ENCODE measurements around the gene PPAN.

The PPAN gene

GRCh38 chr19:10139952-10140351 is 33.8 kb downstream of the PPAN start:
- DNase-seq (ENCODE audit: low read depth, low spot score) = no peak

DNA sequence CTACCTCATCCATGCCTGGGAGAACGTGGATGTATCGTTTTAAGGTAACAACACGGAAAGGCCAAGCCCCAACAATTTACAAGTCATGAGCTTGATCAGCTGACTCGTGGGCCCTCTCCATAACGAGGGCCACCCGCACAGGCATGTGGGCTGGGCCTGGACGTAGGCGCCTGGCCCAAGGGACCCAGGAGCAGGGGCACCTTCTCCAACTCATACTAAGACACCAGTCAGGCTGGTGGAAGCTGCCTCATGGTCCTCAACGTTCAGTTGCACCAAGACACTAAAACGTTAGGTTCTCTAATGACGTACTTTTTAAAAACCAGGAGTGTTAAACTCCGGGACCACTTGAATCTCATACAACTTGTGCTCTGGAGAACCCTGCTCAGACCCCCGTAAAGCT is 35.3 kb downstream of the PPAN start:
- no peak for DNase-seq (ENCODE audit: low read depth, low spot score)

- no peak for DNase-seq (ENCODE audit: low read depth, low spot score)
These were observed 35.8 kb downstream of the PPAN start for GRCh38 chr19:10141973-10142372.

- DNase-seq (ENCODE audit: low read depth, low spot score) = no peak
These were observed 36.7 kb downstream of the PPAN start for GRCh38 chr19:10142701-10143375.

DNA sequence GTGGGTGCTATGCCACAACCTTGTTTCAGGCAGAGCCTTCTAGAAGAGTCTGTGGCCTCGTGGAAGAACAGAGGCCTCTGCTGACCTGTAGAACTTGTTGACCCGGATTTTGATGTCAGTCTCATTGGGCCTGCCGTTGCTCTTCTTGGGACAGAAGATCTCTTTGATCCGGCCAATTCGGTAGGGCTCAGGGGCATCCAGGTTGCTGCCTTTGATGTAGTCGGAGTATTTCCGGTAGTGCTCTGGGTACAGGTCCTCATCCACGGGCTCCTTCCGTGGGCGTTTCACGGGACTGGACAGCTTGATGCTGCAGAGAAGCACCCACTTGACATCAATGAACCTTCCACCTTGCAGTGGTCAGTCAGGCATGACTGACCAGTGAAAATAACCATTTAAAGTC is 37.5 kb downstream of the PPAN start:
- no peak for DNase-seq (ENCODE audit: low read depth, low spot score)

DNA sequence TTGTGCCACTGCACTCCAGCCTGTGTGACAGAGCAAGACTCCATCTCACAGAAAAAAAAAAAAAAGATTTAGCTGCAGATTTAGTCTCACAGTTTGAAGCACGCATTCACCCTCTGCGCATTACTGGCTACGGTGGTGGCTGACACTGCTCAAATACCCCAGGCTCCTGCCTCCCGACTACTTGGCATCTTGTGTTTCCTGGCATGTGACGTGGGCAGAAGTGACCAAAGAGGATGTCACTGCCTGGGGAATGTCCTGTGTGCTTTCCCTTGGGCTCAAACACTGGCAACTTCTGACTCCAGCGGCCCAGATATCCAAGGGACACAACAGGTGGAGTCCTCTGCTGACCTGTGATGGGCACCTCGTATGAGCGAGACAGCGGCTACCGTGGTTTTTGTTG is 38.2 kb downstream of the PPAN start:
- no peak for DNase-seq (ENCODE audit: low read depth, low spot score)

DNA sequence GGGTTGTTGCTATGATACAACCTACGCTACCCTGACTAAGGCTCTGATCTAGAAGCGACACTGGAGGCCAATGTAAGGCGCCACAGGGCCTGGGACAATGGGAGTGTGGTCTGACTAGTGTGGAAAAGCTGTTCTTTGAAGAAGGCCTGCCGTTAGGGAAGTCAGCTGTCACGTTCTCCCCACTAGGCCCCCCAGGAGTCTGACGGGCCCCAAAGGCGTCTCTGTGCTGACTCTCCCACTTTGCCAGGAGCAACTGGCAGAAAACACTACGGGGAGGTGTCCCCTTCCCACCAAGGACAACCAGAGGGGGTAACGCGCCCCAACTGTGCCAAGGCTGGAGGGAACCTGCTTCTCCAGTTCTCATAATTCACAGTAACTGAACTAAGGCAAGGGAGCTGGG is 38.9 kb downstream of the PPAN start:
- no peak for DNase-seq (ENCODE audit: low read depth, low spot score)

DNA sequence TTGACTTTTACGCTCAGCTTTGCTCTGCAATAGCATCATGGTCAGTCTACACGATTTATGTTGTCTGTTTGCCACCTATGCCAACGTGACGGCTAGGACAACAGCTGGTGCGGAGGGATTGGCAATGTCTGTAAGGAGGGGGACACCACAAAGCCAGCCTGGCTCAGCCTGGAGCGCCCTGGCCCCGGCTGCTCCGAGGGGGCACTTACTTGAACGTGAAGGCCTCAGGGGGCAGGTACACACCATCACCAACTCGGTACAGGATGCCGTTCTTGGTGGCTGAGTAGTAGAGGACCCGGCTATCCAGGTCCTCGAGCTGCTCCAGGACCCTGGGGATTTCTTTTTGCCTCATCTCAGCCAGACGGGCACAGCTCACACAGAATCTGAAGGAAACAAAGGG is 40.0 kb downstream of the PPAN start:
- no peak for DNase-seq (ENCODE audit: low read depth, low spot score)

DNA sequence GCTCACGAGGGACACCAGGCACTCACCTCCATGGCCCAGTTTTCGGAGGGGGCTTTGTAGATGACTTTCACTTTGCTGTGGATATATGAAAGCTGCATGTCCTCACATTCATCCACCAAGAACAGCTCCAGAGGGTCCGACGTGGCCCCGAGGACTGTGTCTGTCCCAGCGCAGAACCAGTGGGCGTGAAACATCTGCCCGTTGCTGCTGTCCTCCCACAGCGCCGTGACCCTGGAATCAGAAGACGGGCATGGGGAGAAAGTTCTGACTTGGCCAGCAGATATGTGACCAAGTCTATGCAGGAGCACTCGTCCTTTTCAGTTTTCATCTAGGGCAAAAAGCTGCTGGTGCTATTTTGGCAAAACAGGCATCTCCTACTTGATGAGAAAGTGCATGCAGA is 43.3 kb downstream of the PPAN start:
- no peak for DNase-seq (ENCODE audit: low read depth, low spot score)

GRCh38 chr19:10151521-10151920 is 45.4 kb downstream of the PPAN start:
- DNase-seq (ENCODE audit: low read depth, low spot score) = no peak

GRCh38 chr19:10152100-10152499 is 45.9 kb downstream of the PPAN start:
- DNase-seq (ENCODE audit: low read depth, low spot score) = no peak

DNA sequence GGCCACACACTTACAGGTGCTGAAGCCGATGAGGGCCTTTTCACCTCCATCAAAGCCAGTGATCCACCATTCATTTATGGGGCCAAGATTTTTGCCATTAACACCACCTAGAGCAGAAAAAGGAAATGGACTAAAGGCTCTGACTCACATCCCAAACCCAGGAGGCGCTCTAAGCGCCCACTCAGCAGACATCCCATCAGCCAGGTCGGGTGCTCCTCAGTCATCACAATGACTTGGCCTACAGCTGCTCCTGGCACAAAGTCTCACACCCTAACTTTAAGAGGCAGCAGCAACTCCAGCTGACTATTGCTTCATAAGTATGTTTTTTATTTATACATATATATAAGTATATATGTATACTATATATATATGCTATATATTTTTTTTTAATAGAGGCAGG is 49.7 kb downstream of the PPAN start:
- no peak for DNase-seq (ENCODE audit: low read depth, low spot score)

DNA sequence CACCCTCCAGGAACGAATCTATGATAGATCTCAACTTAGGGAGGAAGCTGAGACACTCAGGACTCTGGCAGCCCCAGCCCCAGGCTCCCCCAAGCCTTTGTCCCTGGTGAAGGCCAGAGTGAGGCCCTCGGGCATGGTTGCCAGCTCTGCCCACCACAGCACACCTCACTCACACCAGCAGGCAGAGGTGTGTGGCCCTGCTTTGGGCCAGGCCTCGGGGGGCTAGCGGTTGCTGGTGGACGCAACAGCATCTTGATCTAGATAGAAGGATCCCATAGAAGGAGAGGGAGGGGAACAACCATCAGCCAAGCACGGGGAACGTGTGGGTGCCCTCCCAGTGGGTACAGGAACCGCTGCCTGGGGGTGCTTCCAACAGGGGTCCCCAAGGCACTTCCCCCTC is 51.9 kb downstream of the PPAN start:
- no peak for DNase-seq (ENCODE audit: low read depth, low spot score)

GRCh38 chr19:10158485-10158884 is 52.3 kb downstream of the PPAN start:
- no peak for DNase-seq (ENCODE audit: low read depth, low spot score)

DNA sequence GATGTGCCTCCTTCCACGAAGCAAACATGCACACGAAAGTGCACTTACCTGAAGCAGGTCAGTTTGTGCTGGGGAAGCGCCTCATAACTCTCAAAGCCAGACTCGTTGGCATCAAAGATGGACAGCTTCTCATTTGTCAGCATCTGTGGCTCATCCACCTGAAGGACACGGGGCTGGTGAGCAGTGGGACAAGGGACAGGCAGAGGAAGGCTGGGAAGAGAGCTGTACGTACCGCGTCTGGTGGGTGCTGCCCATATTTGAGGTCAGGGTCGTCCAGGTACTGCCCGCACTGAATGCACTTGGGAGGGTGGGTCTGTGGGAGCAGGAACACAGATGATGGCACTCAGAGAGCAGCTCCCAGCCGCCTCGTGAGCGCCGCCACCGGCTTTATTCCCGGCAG is 53.4 kb downstream of the PPAN start:
- DNase-seq (ENCODE audit: low read depth, low spot score) = no peak

Data from activated naive CD8-positive, alpha-beta T cell treated with anti-CD3 and anti-CD28 coated beads, Interleukin-2, amount 50 U/mL, for 16 hours (primary cell).